ENCODE results near the gene HNRNPDL.
"Not testable (repeated sequence)": the region's sequence is repeated elsewhere in the genome, so short reads cannot be mapped to it uniquely, and the experiment has no call there.

HNRNPDL gene

DNA sequence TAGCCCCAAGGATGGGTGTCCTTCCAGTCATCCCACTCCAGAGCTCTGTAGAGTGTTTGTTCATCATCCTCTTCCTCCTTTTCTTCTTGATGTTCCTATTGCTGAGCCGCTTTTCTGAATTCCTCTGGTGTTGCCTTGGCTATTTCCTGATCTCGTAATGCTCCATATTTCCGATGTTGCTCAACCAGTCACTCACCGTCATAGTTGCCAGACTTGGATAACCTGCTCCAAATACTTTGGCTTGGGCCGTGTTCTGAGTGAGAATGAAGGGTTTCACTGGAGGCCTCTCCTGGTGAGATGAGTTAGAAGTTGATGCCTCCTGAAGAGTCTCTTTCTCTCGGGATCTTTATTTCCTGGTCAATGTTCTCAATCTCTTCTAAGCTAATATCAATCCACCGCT lies 28.7 kb downstream of the HNRNPDL start:
- intact Hi-C loops (cut with DNase I) = no loop called here

DNA sequence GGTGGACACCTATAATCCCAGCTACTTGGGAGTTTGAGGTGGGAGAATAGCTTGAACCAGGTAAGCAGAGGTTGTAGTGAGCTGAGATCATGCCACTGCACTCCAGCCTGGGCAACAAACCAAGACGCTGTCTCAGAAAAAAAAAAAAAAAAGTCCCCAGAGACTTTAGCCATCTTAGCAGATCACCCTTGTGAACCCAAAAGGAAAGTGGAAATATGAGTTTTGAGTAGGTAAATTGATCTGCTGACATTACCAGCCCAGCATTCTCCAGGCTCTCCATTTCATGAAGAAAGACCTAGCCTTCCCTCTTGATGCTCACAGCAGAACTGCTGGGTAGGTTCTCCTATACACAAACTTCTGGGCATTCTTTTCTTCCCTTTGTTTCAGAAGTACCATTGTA lies 32.0 kb downstream of the HNRNPDL start:
- intact Hi-C loops (cut with DNase I) = no loop called here
- DNase-seq = no peak

More for the DNA sequence above, 28.7 kb downstream of the HNRNPDL start:
- DNase-seq = no peak

- no peak for DNase-seq
- intact Hi-C loops (cut with DNase I) = no loop called here
Measured at GRCh38 chr4:82397527-82397926, 32.7 kb downstream of the HNRNPDL start.

DNA sequence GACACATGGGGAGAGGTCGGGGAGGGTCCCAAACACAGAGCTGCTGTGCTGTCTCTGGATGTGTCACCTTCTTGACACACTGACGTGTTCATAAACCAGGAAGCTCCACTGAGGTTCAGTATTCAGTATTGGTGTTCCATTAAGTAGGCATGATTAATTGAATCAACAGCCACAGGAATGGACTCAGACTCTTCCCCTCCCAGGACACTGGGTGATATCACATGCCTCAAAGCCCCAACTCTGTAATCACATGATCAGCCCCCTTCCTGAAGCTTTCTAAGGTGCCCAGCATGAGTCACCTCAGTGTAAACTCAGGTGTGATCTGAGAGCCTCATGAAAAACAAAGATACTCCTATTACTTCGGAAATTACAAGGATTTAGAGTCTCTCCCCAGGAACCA lies 35.4 kb downstream of the HNRNPDL start:
- no peak for DNase-seq
- intact Hi-C loops (cut with DNase I) = no loop called here

GRCh38 chr4:82390061-82390460 lies 40.2 kb downstream of the HNRNPDL start:
- intact Hi-C loops (cut with DNase I) = not testable (repeated sequence)
- peak in 1 of 10 donors; percentile 66 for DNase-seq

DNA sequence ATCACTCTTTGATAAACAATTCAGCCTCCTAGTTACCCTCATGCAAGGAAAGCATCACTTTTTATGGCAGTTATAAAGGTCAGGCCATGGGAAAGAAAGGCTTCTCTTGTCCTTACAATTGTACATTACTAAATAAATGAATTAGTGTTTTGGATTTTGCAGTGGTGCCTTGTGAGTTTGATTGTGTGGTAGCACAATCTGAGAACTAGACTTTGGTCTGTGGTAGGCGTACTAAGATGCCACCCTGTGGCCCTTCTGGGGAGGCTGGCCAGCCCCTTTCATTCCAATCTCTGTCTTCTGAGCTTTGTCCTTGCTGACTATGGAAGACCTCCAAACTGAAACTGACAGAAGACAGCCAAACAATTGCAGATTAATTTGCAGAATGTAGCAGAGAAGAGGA lies 41.9 kb downstream of the HNRNPDL start:
- intact Hi-C loops (cut with DNase I) = no loop called here
- peak in 1 of 10 donors; percentile 29 for DNase-seq

- DNase-seq; intact Hi-C loops (cut with DNase I): not testable (repeated sequence)
Measured at GRCh38 chr4:82386312-82386711, 44.0 kb downstream of the HNRNPDL start.

DNA sequence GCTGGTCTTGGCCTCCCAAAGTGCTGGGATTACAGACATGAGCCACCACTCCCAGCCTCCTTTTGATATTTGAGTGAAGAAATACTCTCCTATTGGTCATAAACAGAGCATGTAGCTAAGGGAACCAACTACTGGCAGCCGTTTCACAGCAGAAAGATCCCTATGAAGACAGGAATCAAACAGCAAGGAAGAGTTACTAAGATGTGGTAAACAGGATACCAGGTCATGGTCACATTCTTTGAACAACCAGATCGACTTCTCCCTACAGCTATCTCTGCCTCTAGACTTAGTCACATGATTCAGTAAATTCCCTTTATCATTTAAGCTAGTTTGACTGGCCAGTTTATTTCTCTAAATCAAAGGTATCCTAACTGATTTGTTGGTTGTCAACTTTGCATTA lies 47.5 kb downstream of the HNRNPDL start:
- intact Hi-C loops (cut with DNase I) = no loop called here
- no peak for DNase-seq

GRCh38 chr4:82381661-82382296 lies 48.5 kb downstream of the HNRNPDL start:
- intact Hi-C loops (cut with DNase I) = no loop called here
- DNase-seq = no peak

GRCh38 chr4:82381235-82381634 lies 49.0 kb downstream of the HNRNPDL start:
- no peak for DNase-seq
- intact Hi-C loops (cut with DNase I) = no loop called here

DNA sequence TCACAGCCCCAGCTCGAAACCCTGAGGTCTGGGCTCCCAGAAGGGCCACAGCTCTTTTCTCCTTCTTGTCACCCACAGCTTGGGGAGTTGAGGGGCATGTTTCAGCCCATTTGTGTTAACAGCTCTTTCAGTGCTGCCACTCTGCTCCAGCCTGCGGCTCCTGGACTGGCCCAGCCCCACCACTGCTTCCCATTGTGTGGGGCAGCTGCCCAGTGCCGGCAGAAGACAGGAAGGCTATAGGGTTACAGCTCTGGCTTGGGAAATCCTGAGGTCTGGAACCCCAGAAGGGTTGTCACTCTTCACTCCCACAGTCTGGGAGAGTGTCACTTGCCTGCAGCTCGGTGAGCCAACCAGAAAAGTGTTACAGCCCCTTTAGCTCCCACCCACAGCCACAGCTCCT lies 49.4 kb downstream of the HNRNPDL start:
- intact Hi-C loops (cut with DNase I) = no loop called here
- no peak for DNase-seq

DNA sequence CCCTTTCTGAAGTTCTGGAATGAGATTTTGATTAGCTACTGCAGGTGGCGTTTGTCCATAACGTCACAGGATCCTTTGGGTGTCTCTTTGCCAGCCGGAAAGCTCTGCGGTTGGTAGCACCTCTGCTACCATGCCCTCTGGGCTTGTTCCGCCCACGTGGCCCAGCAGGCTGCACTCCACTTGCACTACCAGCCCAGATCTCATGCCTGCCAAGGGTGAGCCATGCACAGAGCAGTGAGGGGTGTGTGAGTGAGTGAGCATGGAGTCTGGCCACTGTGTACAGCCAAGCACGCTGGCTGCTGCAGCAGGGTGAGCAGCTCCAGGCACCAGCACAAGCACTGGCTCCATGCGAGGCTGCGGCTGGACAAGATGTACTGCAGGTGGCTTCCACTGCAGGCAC lies 49.9 kb downstream of the HNRNPDL start:
- peak in 5 of 10 donors; percentile 24 to 90 (median 67) for DNase-seq
- intact Hi-C loops (cut with DNase I) = no loop called here

- intact Hi-C loops (cut with DNase I) = loop anchor here (5.0 to 10.0 kb wide), 2 partner anchors 349 to 906 kb away; partner anchors contain the start of gene COQ2
- DNase-seq = no peak
Measured at GRCh38 chr4:82376109-82376508, 54.2 kb downstream of the HNRNPDL start.

DNA sequence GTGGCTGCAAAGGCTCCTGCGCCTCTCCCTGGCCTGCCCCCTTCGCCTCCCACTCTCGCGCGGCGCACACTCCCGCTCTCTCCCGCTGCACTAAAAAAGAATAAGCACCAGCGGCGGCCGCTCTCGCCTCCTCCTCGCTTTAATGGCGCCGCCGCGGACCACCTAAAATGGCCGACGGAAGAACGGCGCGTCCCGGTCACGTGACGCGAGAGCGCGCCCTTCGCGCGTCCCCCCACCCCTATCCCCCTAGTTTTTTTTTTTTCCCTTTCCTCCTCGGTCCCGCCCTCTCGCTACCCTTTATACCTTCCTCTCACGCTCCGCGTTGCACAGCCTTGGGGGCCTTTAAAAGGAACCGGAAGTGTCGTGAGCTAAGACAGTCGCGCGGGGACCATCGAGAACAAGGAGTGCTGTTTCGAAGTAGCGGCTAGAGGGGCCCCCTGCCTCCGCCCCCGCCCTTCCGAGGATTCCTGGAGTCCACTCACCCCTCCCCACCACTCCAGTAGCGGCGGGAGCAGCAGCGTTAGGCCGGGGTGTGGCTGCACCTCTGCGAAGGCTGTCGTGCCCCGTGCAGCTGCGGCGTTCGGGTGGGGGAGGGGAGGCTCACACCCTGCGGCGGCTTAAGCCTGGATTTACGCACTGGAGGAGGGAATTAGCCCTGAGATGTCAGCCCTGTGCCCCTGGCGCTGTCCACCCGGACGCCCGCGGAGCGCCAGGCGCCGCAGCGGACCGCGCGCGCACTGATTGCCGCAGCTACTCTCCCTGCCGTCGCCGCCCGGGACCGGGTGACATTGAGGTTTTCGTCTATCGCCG lies 56.2 kb downstream of the HNRNPDL start, which contains the start of gene HNRNPD:
Gene HNRNPD, minus strand, starts transcription at position 176 of the 810 bp plus-strand sequence. CDS start 313 bp downstream, outside the sequence.
- intact Hi-C loops (cut with DNase I) = loop anchor here (1.0 to 10.0 kb wide), 5 partner anchors 56 to 638 kb away; partner anchors contain the start of genes ENOPH1, HNRNPDL, LIN54 and THAP9
- peak; percentile 90 to 99 (median 96) for DNase-seq

GRCh38 chr4:82373486-82373815 lies 56.8 kb downstream of the HNRNPDL start:
- intact Hi-C loops (cut with DNase I) = loop anchor here (5.0 to 10.0 kb wide), 4 partner anchors 91 to 639 kb away; partner anchors contain the start of genes LIN54 and THAP9
- DNase-seq = peak in 1 of 10 donors; percentile 15
